Vagina (tissue), 2 donors: ENCODE measurements around the gene SARS1.

Experiments
- CTCF ChIP-seq, 3 experiments: fragments of 450-650 bp in 2 of 3; fragments of 200-600 bp in 1 of 3; sonication (generic) in 1 of 3; IDR thresholded peaks; one replicate each; pipeline ENCODE4 v1.5.1; 2017 to 2019; ENCODE audit warnings: antibody characterized with exemption in 3 of 3, mild to moderate bottlenecking in 2 of 3, moderate library complexity in 2 of 3
- POLR2A ChIP-seq, 2 donors: fragments of 450-650 bp; IDR thresholded peaks; one replicate each; pipeline ENCODE4 v1.6.1; 2017; ENCODE audit warnings: antibody characterized with exemption in 2 of 2, mild to moderate bottlenecking in 2 of 2, moderate library complexity in 2 of 2

GRCh38 chr1:109210058-109210457 lies 3.7 kb upstream of the SARS1 start:
- no peak for TF ChIP-seq CTCF (IDR thresholded peaks at IDR 0.05)
- TF ChIP-seq POLR2A (IDR thresholded peaks at IDR 0.05) = no peak
